WTC11 (cell line): ENCODE measurements around the gene ELAPOR1. TPM values are rescaled to one million over a fixed set of nuclear protein-coding genes. Genes with fewer than 3 reads are reported as not detected.
A peak's percentile ranks its signal among the peaks of the same experiment; 100 is the strongest.

Source experiments
- ATAC-seq: fragments of 200-7000 bp; cut with Tn5 transposase; 2 replicates; pipeline ENCODE4 v1.10.0; 2021; ENCODE audit warnings: mild to moderate bottlenecking, moderate library complexity
- CTCF ChIA-PET: fragments of 300-600 bp; sonication (Branson Sonifier 250); formaldehyde crosslinking; loops from one replicate; lab custom pipeline; 2021; ENCODE audit warnings: antibody characterized with exemption; lab: Charles Lee
- POLR2A ChIA-PET: fragments of 350-600 bp; sonication (Branson Sonifier 250); formaldehyde crosslinking; loops from one replicate; lab custom pipeline; 2021; ENCODE audit warnings: antibody characterized with exemption; lab: Charles Lee
- DNase-seq: peaks from one replicate; pipeline ENCODE4 v3.0.0; 2021; ENCODE audit warnings: low spot score
- H3K27ac Mint-ChIP-seq: 2 replicates; pipeline ENCODE4 v1.8.0; 2021; ENCODE audit warnings: mixed read lengths
- H3K27me3 Mint-ChIP-seq: 2 replicates; pipeline ENCODE4 v1.8.0; 2021; ENCODE audit warnings: low read depth, mild to moderate bottlenecking, moderate library complexity, mixed read lengths
- H3K36me3 Mint-ChIP-seq: 2 replicates; pipeline ENCODE4 v1.8.0; 2021; ENCODE audit warnings: mixed read lengths
- H3K4me1 Mint-ChIP-seq: 2 replicates; pipeline ENCODE4 v1.8.0; 2022; ENCODE audit warnings: mixed read lengths
- H3K4me3 Mint-ChIP-seq: 2 replicates; pipeline ENCODE4 v1.8.0; 2021; ENCODE audit warnings: mild to moderate bottlenecking, moderate library complexity, mixed read lengths
- H3K9me3 Mint-ChIP-seq: 2 replicates; pipeline ENCODE4 v1.8.0; 2021; ENCODE audit warnings: mixed read lengths
- ATF1 ChIP-seq: sonication (generic); formaldehyde crosslinking; IDR thresholded peaks from 2 replicates; pipeline ENCODE4 v1.8.1; 2023; ENCODE audit warnings: mild to moderate bottlenecking, moderate library complexity, missing genetic modification reagents
- CREB1 ChIP-seq: sonication (generic); formaldehyde crosslinking; IDR thresholded peaks from 2 replicates; pipeline ENCODE4 v1.8.0; 2023; ENCODE audit warnings: mild to moderate bottlenecking, missing genetic modification reagents
- ELF4 ChIP-seq: sonication (generic); formaldehyde crosslinking; IDR thresholded peaks from 2 replicates; pipeline ENCODE4 v1.8.1; 2022; ENCODE audit warnings: low read depth, mild to moderate bottlenecking, moderate library complexity, missing genetic modification reagents
- ESRRA ChIP-seq: sonication (generic); formaldehyde crosslinking; IDR thresholded peaks from 2 replicates; pipeline ENCODE4 v1.8.1; 2022; ENCODE audit warnings: mild to moderate bottlenecking, missing genetic modification reagents, borderline replicate concordance
- FOXP4 ChIP-seq: sonication (generic); formaldehyde crosslinking; IDR thresholded peaks from 2 replicates; pipeline ENCODE4 v1.8.0; 2022; ENCODE audit warnings: mild to moderate bottlenecking, missing genetic modification reagents
- HMGA2 ChIP-seq: fragments of 250-450 bp; sonication (Bioruptor Pico); IDR thresholded peaks from 2 replicates; pipeline ENCODE4 v1.4.0; 2021; ENCODE audit warnings: mild to moderate bottlenecking, moderate library complexity
- NFATC4 ChIP-seq: fragments of 250-450 bp; sonication (Bioruptor Pico); IDR thresholded peaks from 2 replicates; pipeline ENCODE4 v1.9.0; 2021; ENCODE audit warnings: mild to moderate bottlenecking
- NR2C2 ChIP-seq: sonication (generic); formaldehyde crosslinking; IDR thresholded peaks from 2 replicates; pipeline ENCODE4 v1.8.0; 2022; ENCODE audit warnings: mild to moderate bottlenecking, missing genetic modification reagents
- NR3C1 ChIP-seq: sonication (generic); formaldehyde crosslinking; conservative IDR thresholded peaks from 2 replicates; pipeline ENCODE4 v1.8.1; 2023; ENCODE audit warnings: low read depth, mild to moderate bottlenecking, missing genetic modification reagents
- RELA ChIP-seq: sonication (generic); formaldehyde crosslinking; IDR thresholded peaks from 2 replicates; pipeline ENCODE4 v1.8.1; 2022; ENCODE audit warnings: missing genetic modification reagents, mild to moderate bottlenecking, borderline replicate concordance
- SP1 ChIP-seq: sonication (generic); formaldehyde crosslinking; conservative IDR thresholded peaks from 2 replicates; pipeline ENCODE4 v1.8.1; 2022; ENCODE audit warnings: missing genetic modification reagents
- TEAD1 ChIP-seq: sonication (generic); formaldehyde crosslinking; IDR thresholded peaks from 2 replicates; pipeline ENCODE4 v1.8.0; 2022; ENCODE audit warnings: mild to moderate bottlenecking, missing genetic modification reagents
- ZMAT4 ChIP-seq: fragments of 250-450 bp; sonication (Bioruptor Pico); IDR thresholded peaks from 2 replicates; pipeline ENCODE4 v1.9.0; 2021; ENCODE audit warnings: mild to moderate bottlenecking
- ZNF121 ChIP-seq: sonication (generic); formaldehyde crosslinking; IDR thresholded peaks from 2 replicates; pipeline ENCODE4 v1.8.0; 2023; ENCODE audit warnings: missing genetic modification reagents
- ZNF232 ChIP-seq: sonication (generic); formaldehyde crosslinking; IDR thresholded peaks from 2 replicates; pipeline ENCODE4 v1.8.0; 2022; ENCODE audit warnings: mild to moderate bottlenecking, missing genetic modification reagents
- ZSCAN18 ChIP-seq: fragments of 250-450 bp; sonication (Bioruptor Pico); IDR thresholded peaks from 2 replicates; pipeline ENCODE4 v2.1.2; 2022; ENCODE audit warnings: mild to moderate bottlenecking, moderate library complexity
- total RNA-seq: library from RNA; stranded (reverse); gene quantifications from 3 replicates; pipeline ENCODE4 v1.2.3, GENCODE V29; 2021
- TF ChIP-seq, protein P1 (sequence below): fragments of 250-450 bp; sonication (Bioruptor Pico); conservative IDR thresholded peaks from 2 replicates; pipeline ENCODE4 v1.9.0; 2021; ENCODE audit warnings: mild to moderate bottlenecking
- TF ChIP-seq, protein P2 (sequence below): fragments of 200-600 bp; IDR thresholded peaks from 2 replicates; pipeline ENCODE4 v1.8.0; 2022; ENCODE audit warnings: antibody characterized with exemption
- TF ChIP-seq, protein P3 (sequence below): sonication (generic); formaldehyde crosslinking; conservative IDR thresholded peaks from 2 replicates; pipeline ENCODE4 v1.8.1; 2022; ENCODE audit warnings: mild to moderate bottlenecking, missing genetic modification reagents
- TF ChIP-seq, protein P4 (sequence below): sonication (generic); formaldehyde crosslinking; IDR thresholded peaks from 2 replicates; pipeline ENCODE4 v1.8.1; 2023; ENCODE audit warnings: mild to moderate bottlenecking, missing genetic modification reagents, borderline replicate concordance

The ELAPOR1 gene
- total RNA-seq, 1 experiment from 2014 or later: 1.1 TPM

DNA sequence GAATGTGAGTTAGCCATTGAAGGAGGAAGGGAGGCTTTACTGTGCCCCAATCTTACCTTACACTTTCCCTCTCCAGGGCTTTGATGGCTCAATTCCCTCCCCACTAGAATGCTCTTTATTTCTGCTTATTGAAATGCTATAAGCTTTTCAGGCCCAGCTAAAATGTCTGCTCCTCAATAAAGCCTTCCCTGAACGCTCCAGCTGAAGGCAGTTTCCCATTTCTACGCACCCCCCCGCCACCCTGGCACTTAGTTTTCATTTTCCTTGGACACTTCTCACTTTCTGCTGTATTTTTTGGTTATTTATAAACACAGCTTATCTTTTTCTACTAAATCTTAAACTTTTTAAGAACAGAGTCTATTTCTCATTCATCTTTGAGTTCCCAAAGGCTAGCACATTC lies 30.4 kb upstream of the ELAPOR1 start:
- DNase-seq (no peak), ATAC-seq (no peak)
- POLR2A ChIA-PET: no interaction called here
- H3K36me3 Mint-ChIP-seq: no peaks in the 10 kb centered on the region
- TF ChIP-seq TEAD1 (CRISPR knock-in tag) (no peak), ELF4 (CRISPR knock-in tag) (no peak), ZNF232 (CRISPR knock-in tag) (no peak), NFATC4 (CRISPR knock-in tag) (no peak), ZNF121 (CRISPR knock-in tag) (no peak)
- TF ChIP-seq, protein P1, sequence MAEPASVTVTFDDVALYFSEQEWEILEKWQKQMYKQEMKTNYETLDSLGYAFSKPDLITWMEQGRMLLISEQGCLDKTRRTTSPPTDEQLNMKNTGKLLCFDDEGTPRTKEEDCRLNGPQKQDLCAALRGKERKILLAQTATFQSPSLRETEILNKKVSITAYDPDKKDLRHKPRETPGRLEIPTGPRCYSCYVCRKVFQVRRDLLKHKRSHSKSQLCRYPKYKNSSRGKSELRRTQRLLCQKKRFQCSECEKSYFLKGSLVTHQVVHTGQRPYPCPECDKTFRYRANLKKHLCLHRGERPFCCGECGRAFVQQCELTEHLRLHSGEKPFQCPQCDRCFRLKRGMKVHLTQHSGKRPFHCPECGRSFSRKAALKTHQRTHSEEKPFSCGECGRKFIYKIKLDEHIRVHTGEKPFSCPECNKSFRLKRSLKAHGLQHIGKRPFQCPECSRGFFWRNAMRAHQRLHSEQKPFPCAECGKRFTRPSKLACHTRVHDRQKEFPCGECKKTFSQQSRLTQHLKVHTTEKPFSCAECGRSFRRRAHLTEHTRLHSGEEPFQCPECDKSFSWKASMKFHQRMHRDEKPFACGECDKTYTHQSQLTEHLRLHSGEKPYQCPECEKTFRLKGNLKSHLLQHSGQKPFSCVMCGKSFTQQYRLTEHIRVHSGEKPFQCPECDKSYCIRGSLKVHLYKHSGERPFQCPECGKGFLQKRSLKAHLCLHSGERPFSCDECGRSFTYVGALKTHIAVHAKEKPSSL: no peak
- H3K4me1 Mint-ChIP-seq: peaks cover 30% of the 10 kb centered on the region
- H3K27ac Mint-ChIP-seq: no peak overlapping the region; the same call in 1 of the 2 replicates
- CTCF ChIA-PET: interaction anchor here (1.0 to 1.6 kb wide), 4 partner anchors 17 to 108 kb away, joined by 3 to 5 read pairs (median 4); a partner anchor contains a TSS
- no peaks in the 10 kb centered on the region for H3K9me3 Mint-ChIP-seq
- H3K4me3 Mint-ChIP-seq: no peak overlapping the region
- H3K27me3 Mint-ChIP-seq: no peaks in the 10 kb centered on the region

DNA sequence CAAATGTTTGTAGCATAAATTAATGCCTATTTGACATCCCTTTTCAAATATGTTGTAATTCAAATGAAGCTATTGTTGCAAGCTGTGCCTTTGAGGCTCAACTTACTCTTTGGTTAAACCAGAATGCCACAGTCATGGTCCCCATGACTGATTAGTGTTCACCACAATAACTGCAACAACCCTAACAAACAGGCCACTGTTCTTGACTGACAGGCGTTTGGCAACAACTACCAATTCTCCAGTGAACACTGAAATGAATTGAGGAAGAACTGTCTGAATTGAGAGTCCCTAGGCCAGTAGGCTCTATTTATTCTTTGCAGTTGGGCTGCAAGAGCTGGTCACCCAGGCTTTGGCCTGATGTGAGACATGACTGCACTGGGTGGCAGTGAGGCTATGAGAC lies 30.0 kb upstream of the ELAPOR1 start:
- CTCF ChIA-PET: interaction anchor here (1.1 to 1.6 kb wide), 3 partner anchors 16 to 31 kb away, joined by 3 to 5 read pairs (median 4); a partner anchor contains a TSS
- H3K4me3 Mint-ChIP-seq: no peak overlapping the region
- no peaks in the 10 kb centered on the region for H3K36me3 Mint-ChIP-seq
- DNase-seq: no peak
- no peak; the same call in 1 of the 2 replicates for ATAC-seq
- H3K4me1 Mint-ChIP-seq: peaks cover 30% of the 10 kb centered on the region
- H3K9me3 Mint-ChIP-seq: no peaks in the 10 kb centered on the region
- peak overlapping the region; percentile 19; the same call in 1 of the 2 replicates for H3K27ac Mint-ChIP-seq
- POLR2A ChIA-PET: no interaction called here
- H3K27me3 Mint-ChIP-seq: no peaks in the 10 kb centered on the region
- TF ChIP-seq NR2C2 (CRISPR knock-in tag) (no peak), CREB1 (CRISPR knock-in tag) (no peak), HMGA2 (CRISPR knock-in tag) (no peak), SP1 (CRISPR knock-in tag) (no peak), NR3C1 (CRISPR knock-in tag) (no peak), ESRRA (CRISPR knock-in tag) (no peak), NFATC4 (CRISPR knock-in tag) (no peak), ATF1 (CRISPR knock-in tag) (no peak), RELA (CRISPR knock-in tag) (no peak), ZMAT4 (CRISPR knock-in tag) (no peak), ZSCAN18 (CRISPR knock-in tag) (no peak), FOXP4 (CRISPR knock-in tag) (no peak)
- TF ChIP-seq, protein P2, sequence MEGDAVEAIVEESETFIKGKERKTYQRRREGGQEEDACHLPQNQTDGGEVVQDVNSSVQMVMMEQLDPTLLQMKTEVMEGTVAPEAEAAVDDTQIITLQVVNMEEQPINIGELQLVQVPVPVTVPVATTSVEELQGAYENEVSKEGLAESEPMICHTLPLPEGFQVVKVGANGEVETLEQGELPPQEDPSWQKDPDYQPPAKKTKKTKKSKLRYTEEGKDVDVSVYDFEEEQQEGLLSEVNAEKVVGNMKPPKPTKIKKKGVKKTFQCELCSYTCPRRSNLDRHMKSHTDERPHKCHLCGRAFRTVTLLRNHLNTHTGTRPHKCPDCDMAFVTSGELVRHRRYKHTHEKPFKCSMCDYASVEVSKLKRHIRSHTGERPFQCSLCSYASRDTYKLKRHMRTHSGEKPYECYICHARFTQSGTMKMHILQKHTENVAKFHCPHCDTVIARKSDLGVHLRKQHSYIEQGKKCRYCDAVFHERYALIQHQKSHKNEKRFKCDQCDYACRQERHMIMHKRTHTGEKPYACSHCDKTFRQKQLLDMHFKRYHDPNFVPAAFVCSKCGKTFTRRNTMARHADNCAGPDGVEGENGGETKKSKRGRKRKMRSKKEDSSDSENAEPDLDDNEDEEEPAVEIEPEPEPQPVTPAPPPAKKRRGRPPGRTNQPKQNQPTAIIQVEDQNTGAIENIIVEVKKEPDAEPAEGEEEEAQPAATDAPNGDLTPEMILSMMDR: no peak
- TF ChIP-seq, protein P3, sequence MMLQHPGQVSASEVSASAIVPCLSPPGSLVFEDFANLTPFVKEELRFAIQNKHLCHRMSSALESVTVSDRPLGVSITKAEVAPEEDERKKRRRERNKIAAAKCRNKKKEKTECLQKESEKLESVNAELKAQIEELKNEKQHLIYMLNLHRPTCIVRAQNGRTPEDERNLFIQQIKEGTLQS (CRISPR knock-in tag): no peak
- TF ChIP-seq, protein P4, sequence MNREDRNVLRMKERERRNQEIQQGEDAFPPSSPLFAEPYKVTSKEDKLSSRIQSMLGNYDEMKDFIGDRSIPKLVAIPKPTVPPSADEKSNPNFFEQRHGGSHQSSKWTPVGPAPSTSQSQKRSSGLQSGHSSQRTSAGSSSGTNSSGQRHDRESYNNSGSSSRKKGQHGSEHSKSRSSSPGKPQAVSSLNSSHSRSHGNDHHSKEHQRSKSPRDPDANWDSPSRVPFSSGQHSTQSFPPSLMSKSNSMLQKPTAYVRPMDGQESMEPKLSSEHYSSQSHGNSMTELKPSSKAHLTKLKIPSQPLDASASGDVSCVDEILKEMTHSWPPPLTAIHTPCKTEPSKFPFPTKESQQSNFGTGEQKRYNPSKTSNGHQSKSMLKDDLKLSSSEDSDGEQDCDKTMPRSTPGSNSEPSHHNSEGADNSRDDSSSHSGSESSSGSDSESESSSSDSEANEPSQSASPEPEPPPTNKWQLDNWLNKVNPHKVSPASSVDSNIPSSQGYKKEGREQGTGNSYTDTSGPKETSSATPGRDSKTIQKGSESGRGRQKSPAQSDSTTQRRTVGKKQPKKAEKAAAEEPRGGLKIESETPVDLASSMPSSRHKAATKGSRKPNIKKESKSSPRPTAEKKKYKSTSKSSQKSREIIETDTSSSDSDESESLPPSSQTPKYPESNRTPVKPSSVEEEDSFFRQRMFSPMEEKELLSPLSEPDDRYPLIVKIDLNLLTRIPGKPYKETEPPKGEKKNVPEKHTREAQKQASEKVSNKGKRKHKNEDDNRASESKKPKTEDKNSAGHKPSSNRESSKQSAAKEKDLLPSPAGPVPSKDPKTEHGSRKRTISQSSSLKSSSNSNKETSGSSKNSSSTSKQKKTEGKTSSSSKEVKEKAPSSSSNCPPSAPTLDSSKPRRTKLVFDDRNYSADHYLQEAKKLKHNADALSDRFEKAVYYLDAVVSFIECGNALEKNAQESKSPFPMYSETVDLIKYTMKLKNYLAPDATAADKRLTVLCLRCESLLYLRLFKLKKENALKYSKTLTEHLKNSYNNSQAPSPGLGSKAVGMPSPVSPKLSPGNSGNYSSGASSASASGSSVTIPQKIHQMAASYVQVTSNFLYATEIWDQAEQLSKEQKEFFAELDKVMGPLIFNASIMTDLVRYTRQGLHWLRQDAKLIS: no peak
